ENCODE data around the gene RNF208.

Gene RNF208

GRCh38 chr9:137250329-137251193, 28.5 kb upstream of the RNF208 start:
- peaks cover 2% of the 10 kb centered on the region for H3K27me3 ChIP-seq (ENCODE audit: insufficient read depth, low read length, poor library complexity, severe bottlenecking)
- no peak overlapping the region for H3K4me3 ChIP-seq (ENCODE audit: low read length, poor library complexity, severe bottlenecking)
- no peaks in the 10 kb centered on the region for H3K36me3 ChIP-seq (ENCODE audit: insufficient read depth, low read length)
- no peak overlapping the region for H2AFZ ChIP-seq (ENCODE audit: low read length)
- H3K9me3 ChIP-seq (ENCODE audit: insufficient read depth, low read depth, low read length): no peaks in the 10 kb centered on the region
- H3F3A ChIP-seq (ENCODE audit: low read depth): no peaks in the 10 kb centered on the region
- no peak overlapping the region for H3K4me2 ChIP-seq (ENCODE audit: low read depth, low read length, poor library complexity, severe bottlenecking)
- H3K79me2 ChIP-seq (ENCODE audit: insufficient read depth, low read length): peaks cover 14% of the 10 kb centered on the region
- peaks cover 2% of the 10 kb centered on the region for H4K20me1 ChIP-seq (ENCODE audit: insufficient read depth, low read length, poor library complexity, severe bottlenecking)
- H3K9ac ChIP-seq (ENCODE audit: low read depth, low read length, poor library complexity, severe bottlenecking): no peak overlapping the region
- no peak for TF ChIP-seq CTCF (conservative IDR thresholded peaks at IDR 0.05; ENCODE audit: low read length)
- no peak for TF ChIP-seq EZH2phosphoT487 (IDR thresholded peaks at IDR 0.05; ENCODE audit: borderline replicate concordance)
- no peaks in the 10 kb centered on the region for H3K9me2 ChIP-seq (replicated peaks; ENCODE audit: low read depth, low read length)
- peaks cover 19% of the 10 kb centered on the region for H3K4me1 ChIP-seq (ENCODE audit: insufficient read depth, low read length, poor library complexity, severe bottlenecking)

GRCh38 chr9:137247916-137248175, 25.8 kb upstream of the RNF208 start:
- Histone ChIP-seq H3K9me3 (ENCODE audit: insufficient read depth, low read depth, low read length) (no peaks in the 10 kb centered on the region), H4K20me1 (ENCODE audit: insufficient read depth, low read length, poor library complexity, severe bottlenecking) (peaks cover 11% of the 10 kb centered on the region), H3F3A (ENCODE audit: low read depth) (no peaks in the 10 kb centered on the region), H3K9ac (ENCODE audit: low read depth, low read length, poor library complexity, severe bottlenecking) (no peak overlapping the region), H3K4me2 (ENCODE audit: low read depth, low read length, poor library complexity, severe bottlenecking) (no peak overlapping the region), H3K9me2 (replicated peaks; ENCODE audit: low read depth, low read length) (no peaks in the 10 kb centered on the region), H3K4me3 (ENCODE audit: low read length, poor library complexity, severe bottlenecking) (no peak overlapping the region), H3K4me1 (ENCODE audit: insufficient read depth, low read length, poor library complexity, severe bottlenecking) (peaks cover 10% of the 10 kb centered on the region), H2AFZ (ENCODE audit: low read length) (no peak overlapping the region), H3K27me3 (ENCODE audit: insufficient read depth, low read length, poor library complexity, severe bottlenecking) (no peaks in the 10 kb centered on the region), H3K79me2 (ENCODE audit: insufficient read depth, low read length) (peaks cover 12% of the 10 kb centered on the region), H3K36me3 (ENCODE audit: insufficient read depth, low read length) (peaks cover 10% of the 10 kb centered on the region; the same call in 1 of the 2 replicates)
- TF ChIP-seq EZH2phosphoT487 (IDR thresholded peaks at IDR 0.05; ENCODE audit: borderline replicate concordance) (no peak), CTCF (conservative IDR thresholded peaks at IDR 0.05; ENCODE audit: low read length) (no peak)

GRCh38 chr9:137247135-137247915, 25.3 kb upstream of the RNF208 start:
- no peak overlapping the region for H3K4me2 ChIP-seq (ENCODE audit: low read depth, low read length, poor library complexity, severe bottlenecking)
- H3K4me3 ChIP-seq (ENCODE audit: low read length, poor library complexity, severe bottlenecking): no peak overlapping the region
- no peaks in the 10 kb centered on the region for H3K9me2 ChIP-seq (replicated peaks; ENCODE audit: low read depth, low read length)
- peaks cover 15% of the 10 kb centered on the region; the same call in 1 of the 2 replicates for H3K36me3 ChIP-seq (ENCODE audit: insufficient read depth, low read length)
- H3K4me1 ChIP-seq (ENCODE audit: insufficient read depth, low read length, poor library complexity, severe bottlenecking): peaks cover 15% of the 10 kb centered on the region
- H3F3A ChIP-seq (ENCODE audit: low read depth): no peaks in the 10 kb centered on the region
- no peaks in the 10 kb centered on the region for H3K27me3 ChIP-seq (ENCODE audit: insufficient read depth, low read length, poor library complexity, severe bottlenecking)
- peaks cover 17% of the 10 kb centered on the region for H4K20me1 ChIP-seq (ENCODE audit: insufficient read depth, low read length, poor library complexity, severe bottlenecking)
- no peak overlapping the region for H3K9ac ChIP-seq (ENCODE audit: low read depth, low read length, poor library complexity, severe bottlenecking)
- TF ChIP-seq EZH2phosphoT487 (IDR thresholded peaks at IDR 0.05; ENCODE audit: borderline replicate concordance): no peak
- TF ChIP-seq CTCF (conservative IDR thresholded peaks at IDR 0.05; ENCODE audit: low read length): no peak
- H3K79me2 ChIP-seq (ENCODE audit: insufficient read depth, low read length): peaks cover 17% of the 10 kb centered on the region
- no peak overlapping the region for H2AFZ ChIP-seq (ENCODE audit: low read length)
- H3K9me3 ChIP-seq (ENCODE audit: insufficient read depth, low read depth, low read length): no peaks in the 10 kb centered on the region
